ENCODE results near the gene TMEM62. TPM values are rescaled to one million over a fixed set of nuclear protein-coding genes. Genes with fewer than 3 reads are reported as not detected.

The TMEM62 gene
- total and polyA plus RNA-seq, 7 donors, result 6.3 to 22.8 (median 7.8) TPM

GRCh38 chr15:43185157-43186002 lies 52.0 kb downstream of the TMEM62 start, which contains the start of gene CCNDBP1:
CCNDBP1 (plus strand) TSS chr15:43185403; CDS start chr15:43185499, 96 bp downstream.
- Histone ChIP-seq H3K27ac (peak within 1 kb of the TSS; percentile 88), H3K4me1 (peaks cover 42% of the 10 kb centered on the region), H3K36me3 (ENCODE audit: insufficient read depth in 1 of 2, low read depth in 1 of 2) (peaks cover 2 to 15% of the 10 kb centered on the region in 2 donors), H3K9me3 (no peaks in the 10 kb centered on the region), H3K4me3 (peak within 1 kb of the TSS; percentile 88), H3K27me3 (ENCODE audit: insufficient read depth in 3 of 3, low read length in 2 of 3) (no peaks in the 10 kb centered on the region)
- ATAC-seq (peak; percentile 96 to 98 (median 97)), DNase-seq (peak; percentile 96 to 98)
- intact Hi-C loops (cut with DNase I), result loop anchor here in 1 of 2 donors (5.0 kb wide), 1 partner anchor 97 kb away; no protein-coding TSS in a partner anchor
- WGBS, 3 donors, result 1% methylated on average over 40 to 69 of the region's 69 CpGs
- TF ChIP-seq CTCF (IDR thresholded peaks at IDR 0.05), result peak; percentile 24

- 1 to 5% (median 3%) methylated on average over 13 of the region's 13 CpGs for WGBS, 3 donors
- Histone ChIP-seq H3K4me1 (peaks cover 40% of the 10 kb centered on the region), H3K4me3 (peak overlapping the region; percentile 88), H3K9me3 (no peaks in the 10 kb centered on the region), H3K27me3 (ENCODE audit: insufficient read depth in 3 of 3, low read length in 2 of 3) (no peaks in the 10 kb centered on the region), H3K27ac (peak overlapping the region; percentile 88), H3K36me3 (ENCODE audit: insufficient read depth in 1 of 2, low read depth in 1 of 2) (peaks cover 6 to 21% of the 10 kb centered on the region in 2 donors)
- intact Hi-C loops (cut with DNase I), result loop anchor here in 1 of 2 donors (5.0 kb wide), 1 partner anchor 96 kb away; no protein-coding TSS in a partner anchor
- ATAC-seq, result peak in 3 of 4 donors; percentile 17 to 40 (median 36)
- no peak for DNase-seq
- no peak for TF ChIP-seq CTCF (IDR thresholded peaks at IDR 0.05)
These were observed 52.6 kb downstream of the TMEM62 start for GRCh38 chr15:43186003-43186353.

- Histone ChIP-seq H3K4me1 (peaks cover 33% of the 10 kb centered on the region), H3K27ac (no peak overlapping the region), H3K27me3 (ENCODE audit: insufficient read depth in 3 of 3, low read length in 2 of 3) (no peaks in the 10 kb centered on the region), H3K4me3 (no peak overlapping the region), H3K9me3 (no peaks in the 10 kb centered on the region), H3K36me3 (ENCODE audit: insufficient read depth in 1 of 2, low read depth in 1 of 2) (peaks cover 15 to 37% of the 10 kb centered on the region in 2 donors)
- intact Hi-C loops (cut with DNase I), result loop anchor here in 1 of 2 donors (1.0 to 5.0 kb wide), 2 partner anchors 17 to 95 kb away; no protein-coding TSS in a partner anchor
- no peak for ATAC-seq
- 70 to 75% (median 70%) methylated on average over 2 of the region's 2 CpGs for WGBS, 3 donors
- TF ChIP-seq CTCF (IDR thresholded peaks at IDR 0.05), result peak; percentile 61
- DNase-seq, result no peak
These were observed 54.3 kb downstream of the TMEM62 start for GRCh38 chr15:43187544-43188155.

GRCh38 chr15:43189296-43189695 lies 55.9 kb downstream of the TMEM62 start:
- intact Hi-C loops (cut with DNase I), result loop anchor here in 1 of 2 donors (5.0 kb wide), 1 partner anchor 93 kb away; no protein-coding TSS in a partner anchor
- peaks cover 43% of the 10 kb centered on the region for H3K4me1 ChIP-seq
- WGBS, 3 donors, result 73 to 91% (median 77%) methylated on average over 2 of the region's 2 CpGs

More at GRCh38 chr15:43189296-43189695, 55.9 kb downstream of the TMEM62 start:
- Histone ChIP-seq H3K27ac (peak overlapping the region; percentile 73), H3K4me3 (no peak overlapping the region), H3K27me3 (ENCODE audit: insufficient read depth in 3 of 3, low read length in 2 of 3) (no peaks in the 10 kb centered on the region), H3K36me3 (ENCODE audit: insufficient read depth in 1 of 2, low read depth in 1 of 2) (peaks cover 18 to 52% of the 10 kb centered on the region in 2 donors), H3K9me3 (no peaks in the 10 kb centered on the region)
- TF ChIP-seq CTCF (IDR thresholded peaks at IDR 0.05), result no peak
- no peak for ATAC-seq
- DNase-seq, result no peak
